Ishikawa (cell line): Measurements from ENCODE around the gene ZNF302.

Source experiments
- CEBPB ChIP-seq: IDR thresholded peaks from 2 replicates; pipeline ENCODE4 v1.6.1; 2012
- CREB1 ChIP-seq: IDR thresholded peaks from 2 replicates; pipeline ENCODE4 v1.6.1; 2012; ENCODE audit warnings: low read depth
- EGR1 ChIP-seq: IDR thresholded peaks from 2 replicates; pipeline ENCODE4 v1.6.1; 2012
- EP300 ChIP-seq: IDR thresholded peaks from 2 replicates; pipeline ENCODE4 v1.6.1; 2012; ENCODE audit warnings: borderline replicate concordance
- FOXM1 ChIP-seq: IDR thresholded peaks from 2 replicates; pipeline ENCODE4 v1.6.1; 2012; ENCODE audit warnings: low read depth, borderline replicate concordance
- NFIC ChIP-seq: IDR thresholded peaks from 2 replicates; pipeline ENCODE4 v1.6.1; 2012
- RAD21 ChIP-seq: IDR thresholded peaks from 2 replicates; pipeline ENCODE4 v1.6.1; 2012; ENCODE audit warnings: low read depth
- TAF1 ChIP-seq: IDR thresholded peaks from 2 replicates; pipeline ENCODE4 v1.6.1; 2012; ENCODE audit warnings: low read depth, mild to moderate bottlenecking
- TCF12 ChIP-seq: IDR thresholded peaks from 2 replicates; pipeline ENCODE4 v1.6.1; 2012; ENCODE audit warnings: low read depth
- TEAD4 ChIP-seq: IDR thresholded peaks from 2 replicates; pipeline ENCODE4 v1.6.1; 2012
- YY1 ChIP-seq: IDR thresholded peaks from 2 replicates; pipeline ENCODE4 v1.6.1; 2012; ENCODE audit warnings: low read depth
- ZBTB7A ChIP-seq: IDR thresholded peaks from 2 replicates; pipeline ENCODE4 v1.6.1; 2012; ENCODE audit warnings: low read depth
- TF ChIP-seq, protein P1 (sequence below): IDR thresholded peaks from 2 replicates; pipeline ENCODE4 v1.6.1; 2012
- TF ChIP-seq, protein P2 (sequence below): IDR thresholded peaks from 2 replicates; pipeline ENCODE4 v1.6.1; 2012
- TF ChIP-seq, protein P3 (sequence below): IDR thresholded peaks from 2 replicates; pipeline ENCODE4 v1.6.1; 2012; ENCODE audit warnings: low read depth, mild to moderate bottlenecking

The ZNF302 gene

GRCh38 chr19:34678421-34678820, 943 bp downstream of the ZNF302 start:
- TF ChIP-seq CREB1 = no peak
- TF ChIP-seq, protein P1, sequence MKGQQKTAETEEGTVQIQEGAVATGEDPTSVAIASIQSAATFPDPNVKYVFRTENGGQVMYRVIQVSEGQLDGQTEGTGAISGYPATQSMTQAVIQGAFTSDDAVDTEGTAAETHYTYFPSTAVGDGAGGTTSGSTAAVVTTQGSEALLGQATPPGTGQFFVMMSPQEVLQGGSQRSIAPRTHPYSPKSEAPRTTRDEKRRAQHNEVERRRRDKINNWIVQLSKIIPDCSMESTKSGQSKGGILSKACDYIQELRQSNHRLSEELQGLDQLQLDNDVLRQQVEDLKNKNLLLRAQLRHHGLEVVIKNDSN = no peak
- TF ChIP-seq, protein P2, sequence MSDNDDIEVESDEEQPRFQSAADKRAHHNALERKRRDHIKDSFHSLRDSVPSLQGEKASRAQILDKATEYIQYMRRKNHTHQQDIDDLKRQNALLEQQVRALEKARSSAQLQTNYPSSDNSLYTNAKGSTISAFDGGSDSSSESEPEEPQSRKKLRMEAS = no peak
- TF ChIP-seq CEBPB = no peak
- TF ChIP-seq TEAD4 = no peak

DNA sequence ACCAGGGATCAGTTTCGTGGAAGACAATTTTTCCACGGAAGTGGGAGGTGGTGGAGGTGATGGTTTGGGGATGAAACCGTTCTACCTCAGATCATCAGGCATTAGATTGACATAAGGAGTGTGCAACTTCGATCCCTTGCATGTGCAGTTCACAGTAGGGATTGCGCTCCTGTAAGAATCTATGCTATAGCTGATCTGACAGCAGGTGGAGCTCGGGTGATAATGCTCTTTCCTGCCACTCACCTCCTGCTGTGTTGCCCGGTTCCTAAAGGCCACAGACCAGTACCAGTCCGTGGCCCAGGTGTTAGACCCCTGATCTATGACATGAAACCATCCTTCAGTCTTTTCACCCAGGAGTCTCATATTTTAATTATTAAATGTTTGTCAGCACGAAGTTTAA, 4.0 kb downstream of the ZNF302 start:
- TF ChIP-seq FOXM1 = no peak
- no peak for TF ChIP-seq CEBPB
- TF ChIP-seq, protein P2 = no peak
- TF ChIP-seq RAD21 = no peak
- no peak for TF ChIP-seq ZBTB7A
- TF ChIP-seq YY1 = no peak

DNA sequence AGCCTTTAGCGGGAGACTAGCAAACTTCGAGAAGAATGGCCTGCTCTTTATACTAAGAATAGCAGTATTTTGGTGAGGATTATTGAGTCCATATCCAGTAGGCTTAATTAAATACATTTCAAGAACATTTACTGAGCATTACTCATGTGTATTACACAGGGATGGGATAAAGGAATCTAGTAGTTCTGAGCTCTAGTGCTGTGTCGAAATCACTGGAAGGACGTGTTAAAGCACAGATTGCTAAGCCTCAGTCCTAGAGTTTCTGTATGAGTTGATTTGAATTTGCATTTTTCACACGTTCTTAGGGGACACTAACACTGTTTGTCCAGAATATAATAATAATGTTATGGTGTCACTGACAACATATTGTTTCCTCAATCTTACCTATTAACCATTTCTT, 9.0 kb downstream of the ZNF302 start:
- TF ChIP-seq, protein P3, sequence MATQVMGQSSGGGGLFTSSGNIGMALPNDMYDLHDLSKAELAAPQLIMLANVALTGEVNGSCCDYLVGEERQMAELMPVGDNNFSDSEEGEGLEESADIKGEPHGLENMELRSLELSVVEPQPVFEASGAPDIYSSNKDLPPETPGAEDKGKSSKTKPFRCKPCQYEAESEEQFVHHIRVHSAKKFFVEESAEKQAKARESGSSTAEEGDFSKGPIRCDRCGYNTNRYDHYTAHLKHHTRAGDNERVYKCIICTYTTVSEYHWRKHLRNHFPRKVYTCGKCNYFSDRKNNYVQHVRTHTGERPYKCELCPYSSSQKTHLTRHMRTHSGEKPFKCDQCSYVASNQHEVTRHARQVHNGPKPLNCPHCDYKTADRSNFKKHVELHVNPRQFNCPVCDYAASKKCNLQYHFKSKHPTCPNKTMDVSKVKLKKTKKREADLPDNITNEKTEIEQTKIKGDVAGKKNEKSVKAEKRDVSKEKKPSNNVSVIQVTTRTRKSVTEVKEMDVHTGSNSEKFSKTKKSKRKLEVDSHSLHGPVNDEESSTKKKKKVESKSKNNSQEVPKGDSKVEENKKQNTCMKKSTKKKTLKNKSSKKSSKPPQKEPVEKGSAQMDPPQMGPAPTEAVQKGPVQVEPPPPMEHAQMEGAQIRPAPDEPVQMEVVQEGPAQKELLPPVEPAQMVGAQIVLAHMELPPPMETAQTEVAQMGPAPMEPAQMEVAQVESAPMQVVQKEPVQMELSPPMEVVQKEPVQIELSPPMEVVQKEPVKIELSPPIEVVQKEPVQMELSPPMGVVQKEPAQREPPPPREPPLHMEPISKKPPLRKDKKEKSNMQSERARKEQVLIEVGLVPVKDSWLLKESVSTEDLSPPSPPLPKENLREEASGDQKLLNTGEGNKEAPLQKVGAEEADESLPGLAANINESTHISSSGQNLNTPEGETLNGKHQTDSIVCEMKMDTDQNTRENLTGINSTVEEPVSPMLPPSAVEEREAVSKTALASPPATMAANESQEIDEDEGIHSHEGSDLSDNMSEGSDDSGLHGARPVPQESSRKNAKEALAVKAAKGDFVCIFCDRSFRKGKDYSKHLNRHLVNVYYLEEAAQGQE = no peak
- no peak for TF ChIP-seq YY1
- no peak for TF ChIP-seq NFIC
- no peak for TF ChIP-seq EGR1
- no peak for TF ChIP-seq TAF1
- TF ChIP-seq, protein P1 = no peak
- TF ChIP-seq, protein P2 = no peak
- TF ChIP-seq TCF12 = no peak
- no peak for TF ChIP-seq FOXM1
- TF ChIP-seq RAD21 = no peak
- TF ChIP-seq EP300 = no peak
- no peak for TF ChIP-seq ZBTB7A
- TF ChIP-seq CREB1 = no peak
- TF ChIP-seq CEBPB = no peak
- no peak for TF ChIP-seq TEAD4

- TF ChIP-seq, protein P2 = no peak
- TF ChIP-seq YY1 (no peak), CEBPB (no peak), EGR1 (no peak), TAF1 (no peak), ZBTB7A (no peak), EP300 (no peak), FOXM1 (no peak)
- TF ChIP-seq, protein P3 = no peak
- TF ChIP-seq, protein P1 = no peak
These were observed 9.9 kb downstream of the ZNF302 start for GRCh38 chr19:34687348-34687747.

- TF ChIP-seq, protein P3 = no peak
- no peak for TF ChIP-seq TEAD4
- TF ChIP-seq, protein P1 = no peak
- TF ChIP-seq, protein P2 = no peak
- TF ChIP-seq FOXM1 = no peak
- TF ChIP-seq YY1 = no peak
- no peak for TF ChIP-seq TCF12
- no peak for TF ChIP-seq EGR1
These were observed 11.1 kb downstream of the ZNF302 start for GRCh38 chr19:34688592-34688991.
